Measurements from ENCODE around the gene GARIN5A. TPM values are rescaled to one million over a fixed set of nuclear protein-coding genes. Genes with fewer than 3 reads are reported as not detected.

The GARIN5A gene
- total and polyA plus RNA-seq, 11 donors, result 0.51 to 6.4 (median 1.6) TPM

GRCh38 chr19:50419022-50419579 is 57.5 kb downstream of the GARIN5A start:
- WGBS, 4 donors, result 5 to 7% (median 6%) methylated on average over 14 of the region's 14 CpGs
- intact Hi-C loops (cut with DNase I), result loop anchor here in 1 of 10 donors (5.0 kb wide), 1 partner anchor 62 kb away; no protein-coding TSS in a partner anchor
- DNase-seq, result no peak
- no peak overlapping the region for H3K27ac ChIP-seq
- peaks cover 0 to 13% (median 0%) of the 10 kb centered on the region in 12 donors for H3K4me1 ChIP-seq
- no peaks in the 10 kb centered on the region for H3K9me3 ChIP-seq
- TF ChIP-seq POLR2A (IDR thresholded peaks at IDR 0.05), result no peak
- no peak for TF ChIP-seq CTCF (IDR thresholded peaks at IDR 0.05)
- no peak overlapping the region for H3K4me3 ChIP-seq
- ATAC-seq, result peak in 1 of 4 donors; percentile 6
- no peaks in the 10 kb centered on the region for H3K36me3 ChIP-seq
- peaks cover 14 to 55% (median 36%) of the 10 kb centered on the region in 9 donors for H3K27me3 ChIP-seq

- 10 to 29% (median 22%) methylated on average over 20 to 34 of the region's 34 CpGs for WGBS, 4 donors
- Histone ChIP-seq H3K27ac (no peak within 1 kb of the TSS), H3K4me3 (no peak within 1 kb of the TSS), H3K27me3 (peaks cover 14 to 55% (median 35%) of the 10 kb centered on the region in 9 donors), H3K9me3 (no peaks in the 10 kb centered on the region), H3K4me1 (peaks cover 0 to 13% (median 0%) of the 10 kb centered on the region in 12 donors), H3K36me3 (peaks cover 0 to 2% (median 0%) of the 10 kb centered on the region in 9 donors)
- TF ChIP-seq POLR2A (IDR thresholded peaks at IDR 0.05), result no peak
- no peak for TF ChIP-seq CTCF (IDR thresholded peaks at IDR 0.05)
- peak in 2 of 4 donors; percentile 22 to 25 for ATAC-seq
- DNase-seq, result no peak
- intact Hi-C loops (cut with DNase I), result loop anchor here in 1 of 10 donors (5.0 kb wide), 1 partner anchor 61 kb away; no protein-coding TSS in a partner anchor
Measured at GRCh38 chr19:50418176-50419021, 58.2 kb downstream of the GARIN5A start, which contains the start of gene SPIB. TSS of gene SPIB (plus strand) at chr19:50418938. CDS start at chr19:50418963, 25 bp downstream.

- H3K27ac ChIP-seq, result no peak overlapping the region
- no peak for DNase-seq
- no peak overlapping the region for H3K4me3 ChIP-seq
- WGBS, 4 donors, result 64 to 84% (median 71%) methylated on average over 10 to 42 of the region's 42 CpGs
- no peak for TF ChIP-seq CTCF (IDR thresholded peaks at IDR 0.05)
- TF ChIP-seq POLR2A (IDR thresholded peaks at IDR 0.05), result no peak
- H3K4me1 ChIP-seq, result peaks cover 0 to 13% (median 0%) of the 10 kb centered on the region in 12 donors
- no peak for ATAC-seq
- peaks cover 14 to 51% (median 32%) of the 10 kb centered on the region in 9 donors for H3K27me3 ChIP-seq
- H3K9me3 ChIP-seq, result no peaks in the 10 kb centered on the region
- H3K36me3 ChIP-seq, result peaks cover 0 to 2% (median 0%) of the 10 kb centered on the region in 9 donors
- intact Hi-C loops (cut with DNase I), result loop anchor here in 1 of 10 donors (5.0 kb wide), 1 partner anchor 60 kb away; no protein-coding TSS in a partner anchor
Measured at GRCh38 chr19:50417111-50418081, 59.3 kb downstream of the GARIN5A start.

Other genes with a start within 250 kb of the GARIN5A start
- 1 to 10 TPM in 8 of 9 donors, under 1 TPM in 1; 0.87 to 4.4 (median 2.5) TPM for gene KCNC3, start 147.5 kb downstream of the GARIN5A start, total RNA-seq
- 1 to 10 TPM; 1.7 to 3.3 TPM for gene KCNC3, start 147.5 kb downstream of the GARIN5A start, polyA plus RNA-seq
- gene NAPSA, start 111.2 kb downstream of the GARIN5A start, total RNA-seq, result under 1 TPM in 4 of 9 donors, not detected in 5; 0.28 to 0.89 (median 0.66) TPM
- under 1 TPM; 0.36 to 0.61 TPM for gene NAPSA, start 111.2 kb downstream of the GARIN5A start, polyA plus RNA-seq
- gene NR1H2, start 100.4 kb downstream of the GARIN5A start, total RNA-seq, result 100 to 1,000 TPM in 3 of 9 donors, 10 to 100 TPM in 6; 66.2 to 162 (median 74.3) TPM
- gene NR1H2, start 100.4 kb downstream of the GARIN5A start, polyA plus RNA-seq, result 100 to 1,000 TPM in 1 of 2 donors, 10 to 100 TPM in 1; 91.5 to 155 TPM
- 10 to 100 TPM in 4 of 9 donors, 1 to 10 TPM in 5; 6.1 to 18.0 (median 9.0) TPM for gene POLD1, start 92.5 kb downstream of the GARIN5A start, total RNA-seq
- gene POLD1, start 92.5 kb downstream of the GARIN5A start, polyA plus RNA-seq, result 10 to 100 TPM in 1 of 2 donors, 1 to 10 TPM in 1; 9.6 to 12.1 TPM
- under 1 TPM in 2 of 9 donors, not detected in 7; 0.16 to 0.53 TPM for gene SPIB, start 57.9 kb downstream of the GARIN5A start, total RNA-seq
- gene SPIB, start 57.9 kb downstream of the GARIN5A start, polyA plus RNA-seq, result under 1 TPM in 1 of 2 donors, not detected in 1; 0.10 TPM
- under 1 TPM in 3 of 9 donors, not detected in 6; 0.09 to 0.35 (median 0.28) TPM for gene MYBPC2, start 44.0 kb downstream of the GARIN5A start, total RNA-seq
- not detected for gene MYBPC2, start 44.0 kb downstream of the GARIN5A start, polyA plus RNA-seq
- 100 to 1,000 TPM in 4 of 9 donors, 10 to 100 TPM in 5; 72.8 to 138 (median 91.1) TPM for gene EMC10, start 341 bp downstream of the GARIN5A start, total RNA-seq
- 100 to 1,000 TPM in 1 of 2 donors, 10 to 100 TPM in 1; 95.3 to 108 TPM for gene EMC10, start 341 bp downstream of the GARIN5A start, polyA plus RNA-seq
- gene JOSD2, start 34.3 kb upstream of the GARIN5A start, total RNA-seq, result 10 to 100 TPM; 18.7 to 43.8 (median 29.5) TPM
- 10 to 100 TPM; 47.7 to 49.7 TPM for gene JOSD2, start 34.3 kb upstream of the GARIN5A start, polyA plus RNA-seq
- gene ASPDH, start 37.1 kb upstream of the GARIN5A start, total RNA-seq, result not detected
- gene ASPDH, start 37.1 kb upstream of the GARIN5A start, polyA plus RNA-seq, result not detected
- gene LRRC4B, start 91.6 kb upstream of the GARIN5A start, total RNA-seq, result 1 to 10 TPM in 4 of 9 donors, under 1 TPM in 5; 0.35 to 2.4 (median 0.87) TPM
- 1 to 10 TPM in 1 of 2 donors, under 1 TPM in 1; 0.97 to 1.0 TPM for gene LRRC4B, start 91.6 kb upstream of the GARIN5A start, polyA plus RNA-seq
- gene SYT3, start 163.0 kb upstream of the GARIN5A start, total RNA-seq, result under 1 TPM in 4 of 9 donors, not detected in 5; 0.17 to 0.75 (median 0.25) TPM
- under 1 TPM in 1 of 2 donors, not detected in 1; 0.06 TPM for gene SYT3, start 163.0 kb upstream of the GARIN5A start, polyA plus RNA-seq
- gene C19orf81, start 172.6 kb upstream of the GARIN5A start, total RNA-seq, result 1 to 10 TPM in 5 of 9 donors, under 1 TPM in 2, not detected in 2; 0.65 to 3.6 (median 1.7) TPM
- not detected for gene C19orf81, start 172.6 kb upstream of the GARIN5A start, polyA plus RNA-seq
- 1 to 10 TPM in 1 of 9 donors, under 1 TPM in 7, not detected in 1; 0.28 to 2.1 (median 0.49) TPM for gene SHANK1, start 243.0 kb upstream of the GARIN5A start, total RNA-seq
- under 1 TPM; 0.03 to 0.23 TPM for gene SHANK1, start 243.0 kb upstream of the GARIN5A start, polyA plus RNA-seq
- gene CLEC11A, start 246.5 kb upstream of the GARIN5A start, total RNA-seq, result 10 to 100 TPM in 1 of 9 donors, 1 to 10 TPM in 8; 2.4 to 16.6 (median 4.2) TPM
- 1 to 10 TPM; 2.4 to 7.2 TPM for gene CLEC11A, start 246.5 kb upstream of the GARIN5A start, polyA plus RNA-seq

Data from heart left ventricle (tissue), 16 donors.